Measurements from ENCODE around the gene HOXA1.

Gene HOXA1

GRCh38 chr7:27116031-27116961 is 20.5 kb upstream of the HOXA1 start:
- DNase-seq, result no peak

- no peak for DNase-seq
Measured at GRCh38 chr7:27115221-27116026, 19.6 kb upstream of the HOXA1 start.

- no peak for DNase-seq
Measured at GRCh38 chr7:27114881-27115220, 19.1 kb upstream of the HOXA1 start.

GRCh38 chr7:27113991-27114769 is 18.4 kb upstream of the HOXA1 start:
- no peak for DNase-seq

GRCh38 chr7:27112955-27113949 is 17.5 kb upstream of the HOXA1 start:
- no peak for DNase-seq

- DNase-seq, result no peak
Measured at GRCh38 chr7:27112361-27112760, 16.6 kb upstream of the HOXA1 start.

- no peak for DNase-seq
Measured at GRCh38 chr7:27111751-27112277, 16.0 kb upstream of the HOXA1 start.

GRCh38 chr7:27111042-27111750 is 15.4 kb upstream of the HOXA1 start:
- no peak for DNase-seq

- no peak for DNase-seq
Measured at GRCh38 chr7:27110186-27111031, 14.6 kb upstream of the HOXA1 start.

GRCh38 chr7:27109466-27110185 is 13.8 kb upstream of the HOXA1 start:
- no peak for DNase-seq

- no peak for DNase-seq
Measured at GRCh38 chr7:27108390-27109127, 12.8 kb upstream of the HOXA1 start.

GRCh38 chr7:27107391-27108381 is 11.9 kb upstream of the HOXA1 start:
- no peak for DNase-seq

- DNase-seq, result no peak
Measured at GRCh38 chr7:27106901-27107240, 11.1 kb upstream of the HOXA1 start.

GRCh38 chr7:27106181-27106900 is 10.5 kb upstream of the HOXA1 start:
- no peak for DNase-seq

- no peak for DNase-seq
Measured at GRCh38 chr7:27105301-27106031, 9.7 kb upstream of the HOXA1 start.

All from hematopoietic multipotent progenitor cell treated with erythropoietin and hydrocortisone succinate and interleukin-3 and kit ligand, for 4 days (in vitro differentiated cells).